Pons (tissue), 1 donor: ENCODE results near the gene TNK2.
"Not testable (repeated sequence)": the region's sequence is repeated elsewhere in the genome, so short reads cannot be mapped to it uniquely, and the experiment has no call there.

Experiments
- DNase-seq: peaks from one replicate; pipeline ENCODE4 v3.0.0-alpha.2; 2016; ENCODE audit warnings: low spot score

The TNK2 gene

DNA sequence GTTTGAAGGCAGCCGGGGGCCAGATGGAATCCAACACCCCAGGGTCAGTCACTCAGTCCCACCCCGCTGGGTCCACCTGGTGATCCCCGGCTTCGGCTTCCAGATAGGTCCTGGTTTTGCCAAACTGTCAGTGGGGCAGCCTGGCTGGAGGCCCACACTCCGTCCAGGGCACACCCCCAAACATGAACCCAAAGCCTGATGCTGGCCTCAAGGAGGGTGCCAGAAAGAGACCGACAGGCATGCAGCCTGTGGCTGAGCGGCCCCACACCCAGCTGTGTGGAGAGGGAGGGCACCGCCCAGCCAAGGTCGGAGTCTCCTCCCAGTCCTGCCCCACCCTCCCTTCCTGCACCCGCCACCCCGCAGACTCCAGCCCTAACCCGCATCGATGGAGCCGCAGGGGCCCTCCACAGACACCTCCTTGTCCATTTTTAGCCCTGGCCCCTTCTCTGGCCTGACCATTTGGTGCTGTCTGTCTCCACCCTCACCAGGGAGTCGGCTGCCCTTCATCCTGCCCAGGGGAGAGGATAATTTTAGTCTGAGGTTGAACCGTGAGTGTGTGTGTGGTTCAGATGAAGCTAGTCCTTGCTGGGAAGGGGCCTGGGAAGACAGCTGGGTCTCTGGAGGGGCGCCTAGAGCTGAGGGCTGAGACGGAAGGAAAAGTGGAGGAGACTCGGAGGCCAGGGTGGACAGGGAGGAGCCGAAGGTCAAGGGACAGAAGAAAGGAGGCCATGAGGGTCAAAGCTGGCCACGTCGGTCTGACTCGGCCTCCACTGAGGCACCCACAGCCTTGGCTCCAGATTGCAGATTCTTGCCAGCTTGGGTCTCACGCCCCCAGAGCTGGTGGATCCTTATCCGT lies 23.1 kb downstream of the TNK2 start:
- DNase-seq = no peak

DNA sequence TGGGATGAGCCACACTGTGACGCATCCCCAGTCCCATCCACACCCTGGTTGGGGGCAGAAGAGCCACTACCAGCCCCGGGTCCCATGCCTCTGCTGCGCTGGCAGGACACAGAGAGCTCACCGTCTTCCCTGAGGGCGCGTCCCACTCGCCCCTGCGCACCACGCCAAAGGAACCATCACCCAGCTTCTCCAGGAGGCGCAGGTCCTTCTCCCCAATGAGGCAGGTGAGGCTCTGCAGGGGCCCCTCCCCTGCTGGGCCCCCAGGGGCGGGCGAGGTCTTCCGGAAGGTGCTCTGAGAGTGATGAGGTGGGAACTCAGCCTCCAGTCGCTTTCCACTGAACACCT lies 23.7 kb downstream of the TNK2 start:
- no peak for DNase-seq

DNA sequence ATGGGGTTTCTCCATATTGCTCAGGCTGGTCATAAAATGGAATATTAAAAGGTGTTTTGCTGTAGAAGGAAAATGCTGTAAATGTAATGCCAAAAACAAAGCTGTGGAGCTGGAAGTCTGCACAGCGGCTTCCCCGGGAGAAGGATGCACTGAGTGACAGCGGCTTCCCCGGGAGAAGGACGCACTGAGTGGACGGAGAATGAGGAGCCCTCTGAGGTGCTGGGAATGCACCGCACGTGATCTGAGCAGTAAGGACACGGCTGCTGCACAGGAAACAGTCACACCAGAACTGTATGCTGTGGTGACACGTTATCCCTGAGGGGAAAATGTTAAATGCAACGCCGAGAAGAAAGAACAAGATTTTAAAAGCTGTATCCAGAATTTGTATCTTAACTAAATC lies 24.6 kb downstream of the TNK2 start:
- DNase-seq = no peak

DNA sequence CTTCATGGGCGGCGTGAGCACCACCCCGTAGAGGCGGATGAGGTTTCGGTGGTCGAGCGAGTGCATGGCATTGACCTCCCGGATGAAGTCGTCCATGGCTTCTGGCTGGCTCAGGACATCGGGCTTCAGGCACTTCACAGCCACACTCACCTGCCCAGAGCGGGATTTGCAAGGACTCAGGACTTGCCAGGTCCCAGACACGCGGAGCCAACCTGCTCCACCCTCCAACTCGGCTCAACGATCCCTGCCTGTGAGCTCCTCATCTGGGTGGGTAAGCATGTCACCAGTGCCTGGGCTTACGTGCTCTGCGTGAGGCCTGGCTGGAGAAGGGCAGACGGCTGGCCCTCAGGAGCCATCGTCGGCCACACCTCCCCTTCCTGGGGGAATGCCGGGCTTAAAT lies 25.2 kb downstream of the TNK2 start:
- no peak for DNase-seq

DNA sequence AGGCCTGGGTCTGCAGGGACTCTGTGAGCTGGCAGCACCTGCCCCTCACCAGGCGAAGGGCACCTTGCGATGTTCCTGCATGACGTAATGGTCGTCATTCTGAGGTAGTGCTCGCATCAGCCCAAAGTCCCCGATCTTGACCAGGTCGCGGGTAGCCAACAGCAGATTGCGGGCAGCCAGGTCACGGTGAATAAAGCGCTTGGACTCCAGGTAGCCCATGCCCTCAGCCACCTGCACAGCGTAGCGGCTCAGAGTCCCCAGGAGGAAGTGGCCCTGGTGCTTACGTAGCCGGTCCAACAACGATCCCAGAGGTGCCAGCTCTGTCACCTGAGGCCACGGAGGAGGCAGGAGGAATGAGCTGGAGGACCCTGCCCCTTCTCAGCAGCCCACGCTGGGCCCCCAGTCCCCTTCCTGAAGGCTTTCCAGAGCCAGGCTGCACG lies 26.3 kb downstream of the TNK2 start:
- no peak for DNase-seq

DNA sequence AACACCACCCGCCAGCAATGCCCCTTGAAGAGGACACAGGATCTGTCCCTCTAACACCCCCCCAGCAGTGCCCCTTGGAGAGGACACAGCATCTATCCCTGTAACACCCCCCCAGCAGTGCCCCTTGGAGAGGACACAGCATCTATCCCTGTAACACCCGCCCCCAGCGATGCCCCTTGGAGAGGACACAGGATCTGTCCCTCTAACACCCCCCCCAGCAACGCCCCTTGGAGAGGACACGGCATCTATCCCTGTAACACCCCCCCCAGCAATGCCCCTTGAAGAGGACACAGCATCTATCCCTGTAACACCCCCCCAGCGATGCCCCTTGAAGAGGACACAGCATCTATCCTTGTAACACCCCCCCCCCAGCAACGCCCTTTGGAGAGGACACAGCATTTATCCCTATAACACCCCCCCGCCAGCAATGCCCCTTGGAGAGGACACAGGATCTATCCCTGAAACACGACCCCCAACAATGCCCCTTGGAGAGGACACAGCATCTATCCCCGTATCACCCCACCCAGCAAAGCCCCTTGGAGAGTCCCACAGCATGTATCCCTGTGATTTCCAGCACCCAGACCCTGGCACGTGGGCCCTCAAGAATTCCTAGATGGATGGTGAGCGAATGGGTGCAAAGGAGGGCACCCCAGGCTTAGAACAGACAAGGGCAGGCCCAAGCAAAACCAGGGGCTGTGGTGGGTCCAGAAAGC lies 26.9 kb downstream of the TNK2 start:
- DNase-seq = no peak

DNA sequence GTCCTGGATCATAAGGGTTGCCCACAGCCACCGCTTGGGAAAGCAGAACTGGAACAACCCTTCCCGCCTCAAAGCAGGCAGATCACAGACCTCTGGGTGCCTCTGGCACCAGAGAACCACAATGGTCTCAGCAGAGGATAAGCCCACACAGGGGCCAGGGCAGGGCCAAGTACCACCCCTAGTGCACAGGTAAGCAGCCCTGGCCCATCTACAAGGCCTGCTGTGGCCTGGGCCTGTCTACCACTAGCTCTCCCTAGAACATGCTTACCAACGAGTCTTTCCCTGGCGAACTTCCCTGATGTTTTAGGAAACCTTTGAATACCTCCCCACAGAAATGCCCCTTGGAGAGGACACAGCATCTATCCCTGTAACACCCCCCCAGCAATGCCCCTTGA lies 28.3 kb downstream of the TNK2 start:
- DNase-seq = no peak

DNA sequence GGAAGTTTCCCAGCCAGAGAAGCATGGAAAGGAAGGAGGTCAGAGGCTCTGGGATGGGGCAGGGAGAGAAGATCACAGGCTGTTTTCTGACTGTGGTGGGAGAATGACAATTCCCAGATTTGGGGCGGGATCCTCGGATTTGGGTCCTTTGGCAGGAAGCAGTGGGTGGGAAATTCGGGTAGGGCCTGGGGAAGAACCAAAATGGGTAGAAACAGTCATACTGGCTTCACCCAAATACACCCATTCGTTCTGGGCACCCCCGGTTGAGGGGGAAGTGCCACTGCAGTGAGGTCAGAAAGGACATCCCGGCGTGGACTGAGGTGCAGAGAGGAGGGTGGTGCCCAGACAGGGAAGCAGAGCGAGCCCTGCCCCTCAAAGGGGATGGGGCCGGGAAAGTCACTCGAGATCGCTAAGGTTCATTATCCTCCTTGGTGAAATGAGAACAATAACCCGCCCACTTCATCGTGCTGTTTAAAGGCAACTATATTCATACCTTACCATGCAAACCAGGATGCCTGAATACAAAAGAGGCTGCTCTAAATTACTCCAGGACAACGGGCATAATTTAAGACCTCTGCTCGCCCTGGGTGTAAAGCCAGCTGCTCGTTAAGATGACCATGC lies 28.8 kb downstream of the TNK2 start:
- DNase-seq = no peak

DNA sequence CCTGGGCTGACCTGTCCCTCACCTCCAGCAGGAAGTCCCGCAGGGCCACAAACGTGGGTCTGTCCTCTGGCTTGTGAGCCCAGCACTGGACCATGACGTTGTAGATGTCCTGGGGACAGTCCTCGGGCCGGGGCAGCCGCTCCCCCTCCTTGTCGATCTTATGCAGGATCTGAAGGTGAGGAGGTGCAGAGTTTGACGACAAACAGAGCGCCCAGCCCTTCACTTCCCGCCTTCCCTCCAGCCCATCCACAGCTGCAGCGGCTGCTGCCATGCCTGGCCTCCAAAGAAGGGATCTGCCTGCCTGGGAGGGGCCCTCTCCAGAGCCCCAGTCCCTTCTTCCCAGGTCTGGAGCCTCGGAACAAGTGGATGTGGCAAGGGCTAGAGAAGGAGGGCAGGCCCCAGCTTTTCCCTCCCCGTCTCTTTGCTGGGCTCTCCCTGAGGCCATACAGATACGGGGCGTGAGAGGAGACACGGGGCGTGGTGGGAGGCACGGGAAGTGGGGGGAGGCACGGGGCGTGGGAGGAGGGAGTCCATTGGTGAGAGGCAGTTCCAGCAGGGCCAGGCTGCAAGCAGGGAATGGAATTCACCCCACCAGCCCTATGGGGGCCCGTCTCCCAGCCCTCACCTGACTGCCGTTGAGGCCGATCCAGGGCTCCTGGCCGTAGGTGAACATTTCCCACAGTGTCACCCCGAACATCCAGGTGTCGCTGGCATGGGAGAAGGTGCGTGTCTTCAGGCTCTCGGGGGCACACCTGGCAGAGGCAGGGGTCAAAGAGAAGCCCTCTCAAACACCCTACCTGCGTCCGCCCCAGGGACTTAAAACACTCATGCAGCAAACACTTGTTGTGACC lies 29.7 kb downstream of the TNK2 start:
- DNase-seq = no peak

DNA sequence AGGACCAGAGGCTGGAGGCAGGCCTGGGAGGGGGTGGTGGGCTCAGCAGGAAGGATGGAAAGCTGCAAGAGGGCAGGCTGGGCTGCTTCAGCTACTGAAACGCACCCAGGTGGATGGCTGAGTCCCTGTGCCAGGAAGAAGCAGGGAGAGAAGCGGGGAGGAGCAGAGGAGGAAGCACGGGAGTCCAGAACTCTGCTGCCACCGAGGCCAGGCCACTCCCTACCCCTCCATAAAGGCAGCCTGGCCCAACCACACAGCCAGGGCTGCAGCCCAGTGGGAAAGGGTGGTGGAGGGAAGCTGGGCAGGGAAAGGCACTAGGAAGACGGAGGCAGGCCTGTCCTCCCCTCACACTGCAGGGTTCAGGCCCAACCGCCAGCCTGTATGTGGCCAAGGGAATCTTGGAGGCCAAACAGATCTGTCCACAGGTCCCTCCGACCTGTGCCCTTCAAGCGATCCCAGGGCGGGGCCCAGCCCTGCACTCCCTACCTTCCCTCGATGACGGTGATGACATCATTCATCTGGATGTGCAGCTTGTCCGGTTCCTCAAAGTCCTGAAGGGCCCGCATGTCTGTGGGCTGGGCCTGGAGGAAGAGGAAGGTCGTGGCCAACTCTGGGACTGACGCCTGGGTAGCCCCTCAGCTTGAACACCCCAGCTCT lies 30.5 kb downstream of the TNK2 start:
- no peak for DNase-seq

DNA sequence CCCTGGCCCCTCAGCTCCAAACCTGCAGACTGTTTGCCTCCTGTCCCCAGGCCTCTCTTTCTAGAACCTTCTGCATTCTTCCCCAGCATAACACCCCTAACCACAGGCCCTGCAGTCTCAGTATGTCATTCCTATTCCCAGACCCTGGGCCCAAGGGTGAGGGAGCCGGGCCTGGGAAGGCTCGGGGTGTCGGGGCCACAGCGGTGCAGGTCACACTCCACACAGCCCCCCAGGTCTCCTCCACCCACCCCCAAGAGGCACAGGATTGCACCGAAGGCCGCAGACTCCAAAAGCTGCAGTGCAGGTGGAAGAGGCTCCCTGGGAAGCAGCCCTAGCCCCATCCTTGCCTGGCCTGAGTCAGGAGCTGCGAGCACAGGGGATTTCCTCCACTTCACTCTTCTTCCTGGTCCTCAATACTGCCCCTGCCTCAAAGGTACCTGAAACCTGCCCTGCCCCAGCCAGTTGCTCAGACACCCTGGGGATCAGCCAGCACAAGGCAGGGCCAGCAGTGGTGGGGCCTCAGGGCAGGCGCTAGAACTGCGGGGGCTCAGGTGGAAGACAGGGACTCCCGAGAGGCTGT lies 31.1 kb downstream of the TNK2 start:
- DNase-seq = no peak

DNA sequence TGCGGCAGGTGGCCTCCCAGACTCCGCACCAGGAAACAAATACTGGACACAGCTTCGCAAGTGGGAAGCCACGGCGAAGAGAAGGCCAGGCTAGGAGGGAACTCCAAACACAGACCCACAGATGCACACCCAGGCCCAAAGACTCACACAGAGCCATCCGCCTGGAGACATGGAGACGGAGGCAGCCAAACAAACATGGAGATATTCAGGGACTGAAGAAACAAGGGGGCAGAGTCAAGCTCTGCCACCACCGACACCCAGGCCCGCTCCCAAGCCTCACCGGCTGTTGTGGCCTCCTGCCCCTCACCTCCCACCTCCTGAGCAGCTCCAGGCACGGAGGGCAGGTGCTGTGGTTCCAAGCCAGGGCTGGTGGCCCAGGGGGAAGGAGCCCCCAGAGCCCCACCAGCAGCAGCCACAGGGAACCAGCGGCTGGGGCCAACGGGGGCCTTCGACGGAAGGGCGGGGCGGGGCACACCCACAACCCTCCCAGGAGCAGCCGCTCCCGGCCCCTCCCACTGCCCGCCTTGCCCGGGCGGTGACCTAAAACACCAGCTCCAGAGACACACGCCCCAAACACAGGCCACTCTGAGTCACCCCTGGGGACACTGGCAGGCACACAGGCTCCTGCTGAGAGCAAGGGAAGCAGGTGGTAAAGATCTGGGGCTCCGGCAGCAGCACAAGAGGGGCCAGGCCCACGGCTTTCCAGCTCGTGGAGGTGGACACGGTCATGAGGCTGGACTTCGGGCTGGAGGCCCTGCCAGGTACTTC lies 31.9 kb downstream of the TNK2 start:
- no peak for DNase-seq

DNA sequence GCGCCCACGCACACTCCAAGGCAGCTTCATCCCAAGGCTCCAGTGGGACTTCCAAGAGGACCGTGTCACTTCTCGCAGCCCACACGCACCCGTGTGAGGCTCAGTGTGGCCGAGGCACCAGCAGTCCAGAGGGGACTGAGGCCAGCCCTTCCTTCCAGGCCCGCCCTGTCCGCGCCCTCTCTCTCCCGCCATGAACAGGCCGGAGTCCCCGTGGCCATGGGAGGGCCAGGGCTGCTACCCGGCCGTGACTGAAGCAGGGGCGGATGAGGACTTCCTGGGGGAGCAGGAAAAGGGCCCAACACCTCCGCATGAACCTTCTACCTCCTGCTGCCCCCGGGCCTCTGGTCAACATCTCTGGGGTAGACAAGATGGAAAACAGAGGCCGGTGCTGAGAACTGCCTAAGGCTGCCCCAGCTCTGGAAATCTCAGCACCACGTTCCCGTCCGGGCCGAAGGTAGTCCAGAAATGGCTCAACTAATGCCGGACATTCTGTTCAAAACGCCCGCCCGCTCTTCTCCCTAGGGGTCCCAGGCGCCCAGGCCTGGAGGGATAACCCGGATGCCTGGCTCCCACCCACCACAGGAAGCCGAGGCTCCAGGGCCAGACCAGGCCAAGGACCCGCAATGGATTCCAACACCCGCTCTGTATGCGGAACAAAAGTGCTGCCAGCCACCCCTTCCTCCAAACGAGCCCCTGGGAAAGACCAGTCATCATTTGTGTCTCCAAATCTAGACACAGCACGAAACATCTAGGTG lies 32.7 kb downstream of the TNK2 start:
- DNase-seq = no peak

DNA sequence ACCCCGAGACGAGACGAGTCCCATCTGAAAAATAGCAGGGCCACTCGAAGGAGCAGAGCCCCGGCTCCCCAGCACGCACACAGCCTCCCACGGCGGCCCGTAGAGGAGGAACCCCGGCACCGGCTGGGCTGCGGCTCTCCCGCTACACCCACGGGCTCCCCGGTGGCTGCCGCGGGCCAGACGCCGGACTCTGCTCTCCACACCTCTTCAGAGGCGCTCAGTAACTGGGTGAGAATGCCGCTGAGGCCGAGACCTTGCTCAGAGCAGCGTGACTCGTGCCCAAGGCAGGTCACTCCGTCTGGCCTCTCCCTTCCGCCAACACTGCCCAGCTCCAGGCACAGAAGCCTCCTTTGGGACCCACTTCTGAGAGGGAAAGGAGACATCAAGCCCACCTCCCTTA lies 34.4 kb downstream of the TNK2 start:
- DNase-seq = no peak

DNA sequence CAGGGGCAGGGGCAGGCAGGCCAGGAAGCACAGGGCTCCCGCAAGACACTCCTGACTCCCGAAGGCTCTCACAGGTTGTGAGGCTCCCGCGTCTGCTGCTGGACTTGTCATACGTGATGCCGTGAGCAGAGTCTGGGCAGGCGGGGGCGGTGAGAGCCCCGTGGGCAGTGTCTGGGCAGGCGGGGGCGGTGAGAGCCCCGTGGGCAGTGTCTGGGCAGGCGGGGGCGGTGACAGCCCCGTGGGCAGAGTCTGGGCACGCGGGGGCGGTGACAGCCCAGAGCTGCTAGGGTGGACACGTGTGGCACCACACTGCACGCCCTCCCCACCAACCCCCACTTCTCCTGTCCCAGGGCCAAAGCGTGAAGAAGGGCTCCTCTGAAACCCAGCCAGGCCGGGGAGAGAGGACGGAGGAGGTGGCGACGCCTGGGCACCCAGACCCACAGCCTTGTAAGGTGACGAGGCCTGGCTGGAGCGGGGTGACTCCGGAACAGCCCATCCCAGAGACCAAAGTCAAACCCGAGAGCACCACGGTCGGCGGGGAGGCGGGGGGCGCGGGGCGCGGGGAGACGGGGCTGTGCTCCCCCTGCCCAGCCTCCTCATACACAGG lies 35.0 kb downstream of the TNK2 start:
- DNase-seq = no peak

DNA sequence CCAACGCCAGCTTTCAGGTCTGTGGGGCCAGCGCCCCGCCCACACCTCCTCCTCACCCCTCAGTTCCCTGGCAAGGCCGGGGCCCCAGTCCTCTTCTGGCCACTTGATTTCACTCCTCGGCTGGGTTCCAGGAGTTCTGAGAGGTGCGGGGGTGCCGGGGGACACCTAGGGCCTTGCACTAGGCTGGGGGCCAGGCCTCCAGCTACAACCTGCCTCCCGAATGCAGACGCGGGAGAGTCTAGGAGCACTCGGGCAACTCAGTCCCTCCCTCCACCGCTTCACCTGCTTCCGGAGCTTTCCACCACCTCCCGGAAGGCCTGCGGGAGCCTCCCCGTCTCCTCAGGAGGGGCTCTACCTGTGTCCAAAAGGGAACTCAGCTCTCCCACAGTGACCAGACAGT lies 35.6 kb downstream of the TNK2 start:
- no peak for DNase-seq

DNA sequence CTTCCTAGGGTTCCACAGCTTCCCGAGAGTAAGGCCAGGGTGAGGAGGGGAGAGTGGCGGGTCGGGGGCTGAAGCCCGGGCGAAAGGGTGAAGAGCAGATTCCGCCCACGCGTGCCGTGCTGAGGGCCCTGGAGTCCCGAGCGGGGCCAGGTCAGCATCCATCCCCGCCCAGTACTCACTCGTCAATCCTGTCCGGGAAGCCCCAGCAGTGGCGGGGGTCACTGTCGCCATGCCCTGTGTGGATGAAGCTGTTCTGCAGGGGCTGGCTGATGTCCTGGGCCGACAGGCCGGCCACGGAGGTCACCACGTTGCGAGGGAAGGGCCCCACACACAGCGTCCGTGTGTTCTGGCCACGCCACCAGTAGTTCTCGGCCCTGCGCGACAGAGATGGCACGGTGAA lies 36.3 kb downstream of the TNK2 start:
- no peak for DNase-seq

DNA sequence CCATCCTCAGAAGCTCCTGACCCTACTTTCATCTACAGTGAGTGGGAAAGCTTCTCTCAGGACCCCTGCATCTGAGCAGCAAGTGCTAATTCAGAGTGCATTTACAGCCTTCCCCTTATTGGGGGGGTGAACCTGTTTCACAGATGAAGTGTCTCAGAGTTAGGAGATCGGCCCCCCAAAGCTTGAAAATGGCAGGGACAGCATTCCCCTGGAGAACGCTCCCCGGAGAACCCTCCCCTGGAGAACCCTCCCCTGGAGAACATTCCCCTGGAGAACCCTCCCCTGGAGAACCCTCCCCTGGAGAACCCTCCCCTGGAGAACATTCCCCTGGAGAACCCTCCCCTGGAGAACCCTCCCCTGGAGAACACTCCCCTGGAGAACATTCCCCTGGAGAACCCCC lies 36.7 kb downstream of the TNK2 start:
- DNase-seq = not testable (repeated sequence)

DNA sequence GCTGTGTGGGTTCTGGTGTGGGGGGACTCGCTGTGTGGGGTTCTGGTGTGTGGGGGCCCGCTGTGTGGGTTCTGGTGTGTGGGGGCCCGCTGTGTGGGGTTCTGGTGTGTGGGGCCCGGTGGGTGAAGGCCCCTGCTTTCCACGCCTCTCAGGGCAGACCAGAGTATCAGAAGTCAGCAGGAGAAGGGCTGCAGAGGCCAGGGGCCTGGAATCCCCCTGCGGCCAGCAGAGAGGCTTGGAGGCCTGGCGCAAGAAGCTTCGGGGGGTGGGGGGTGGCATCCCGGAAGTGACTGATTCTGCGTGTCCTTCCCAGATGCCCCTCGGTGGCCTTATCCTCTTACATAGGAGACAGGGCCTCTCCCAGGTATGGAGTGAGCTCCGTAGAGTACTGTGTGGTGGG lies 37.4 kb downstream of the TNK2 start:
- DNase-seq = no peak
